Measurements from ENCODE around the gene TRHDE. TPM values are rescaled to one million over a fixed set of nuclear protein-coding genes. Genes with fewer than 3 reads are reported as not detected.

TRHDE gene
- total RNA-seq, 4 donors from 2014 or later = 0.49 to 5.8 (median 1.1) TPM

DNA sequence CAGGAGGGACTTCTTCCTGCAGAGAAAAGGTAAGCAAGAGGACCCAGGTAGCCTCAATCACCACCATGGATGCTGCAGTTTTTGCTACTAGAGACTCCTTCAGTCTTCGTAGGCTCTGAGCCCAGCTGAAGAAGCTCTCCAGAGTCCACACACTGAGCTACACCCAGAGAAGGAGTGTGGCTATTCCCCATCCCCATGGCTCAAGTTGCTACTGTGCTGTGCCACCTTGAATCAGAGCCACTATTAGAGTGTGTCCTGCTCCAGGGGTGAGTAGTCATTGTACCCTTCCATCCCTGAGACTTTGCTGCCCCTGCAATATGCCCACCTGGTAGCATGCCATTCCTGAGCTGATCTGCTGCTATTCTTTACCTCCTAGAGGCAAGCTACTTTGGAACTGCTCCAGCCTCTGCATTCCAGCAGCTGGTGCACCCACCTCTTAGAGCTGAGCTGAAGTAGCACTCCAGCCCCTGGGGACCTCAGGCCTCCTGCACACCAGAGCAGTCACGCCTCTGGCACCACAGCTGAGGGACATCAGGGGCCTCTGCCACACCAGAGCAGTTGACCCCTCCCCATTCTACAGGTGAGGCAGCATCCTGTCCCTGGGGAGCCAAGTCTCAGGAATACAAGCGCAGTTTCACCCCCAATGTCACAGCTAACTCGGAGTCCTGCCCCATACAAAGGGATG lies 213.0 kb downstream of the TRHDE start:
- WGBS, 2 donors = 79 to 82% methylated on average over 4 of the region's 4 CpGs
- intact Hi-C loops (cut with DNase I; ENCODE audit: low total_unique reads) = no loop called here
- no peak overlapping the region for H3K4me3 ChIP-seq (ENCODE audit: low read depth, poor library complexity, severe bottlenecking)
- TF ChIP-seq POLR2A (IDR thresholded peaks at IDR 0.05) = no peak
- TF ChIP-seq, protein P1, sequence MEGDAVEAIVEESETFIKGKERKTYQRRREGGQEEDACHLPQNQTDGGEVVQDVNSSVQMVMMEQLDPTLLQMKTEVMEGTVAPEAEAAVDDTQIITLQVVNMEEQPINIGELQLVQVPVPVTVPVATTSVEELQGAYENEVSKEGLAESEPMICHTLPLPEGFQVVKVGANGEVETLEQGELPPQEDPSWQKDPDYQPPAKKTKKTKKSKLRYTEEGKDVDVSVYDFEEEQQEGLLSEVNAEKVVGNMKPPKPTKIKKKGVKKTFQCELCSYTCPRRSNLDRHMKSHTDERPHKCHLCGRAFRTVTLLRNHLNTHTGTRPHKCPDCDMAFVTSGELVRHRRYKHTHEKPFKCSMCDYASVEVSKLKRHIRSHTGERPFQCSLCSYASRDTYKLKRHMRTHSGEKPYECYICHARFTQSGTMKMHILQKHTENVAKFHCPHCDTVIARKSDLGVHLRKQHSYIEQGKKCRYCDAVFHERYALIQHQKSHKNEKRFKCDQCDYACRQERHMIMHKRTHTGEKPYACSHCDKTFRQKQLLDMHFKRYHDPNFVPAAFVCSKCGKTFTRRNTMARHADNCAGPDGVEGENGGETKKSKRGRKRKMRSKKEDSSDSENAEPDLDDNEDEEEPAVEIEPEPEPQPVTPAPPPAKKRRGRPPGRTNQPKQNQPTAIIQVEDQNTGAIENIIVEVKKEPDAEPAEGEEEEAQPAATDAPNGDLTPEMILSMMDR (IDR thresholded peaks at IDR 0.05) = no peak
- no peak for DNase-seq (ENCODE audit: low spot score in 2 of 2)

GRCh38 chr12:72491426-72491825 lies 219.3 kb downstream of the TRHDE start:
- 71 to 72% methylated on average over 4 of the region's 4 CpGs for WGBS, 2 donors
- no peak for DNase-seq (ENCODE audit: low spot score in 2 of 2)
- intact Hi-C loops (cut with DNase I; ENCODE audit: low total_unique reads) = no loop called here
- TF ChIP-seq, protein P1 (IDR thresholded peaks at IDR 0.05) = no peak
- TF ChIP-seq POLR2A (IDR thresholded peaks at IDR 0.05) = no peak
- no peak overlapping the region for H3K4me3 ChIP-seq (ENCODE audit: low read depth, poor library complexity, severe bottlenecking)

GRCh38 chr12:72493407-72493806 lies 221.2 kb downstream of the TRHDE start:
- DNase-seq (ENCODE audit: low spot score in 2 of 2) = no peak
- no peak for TF ChIP-seq POLR2A (IDR thresholded peaks at IDR 0.05)
- TF ChIP-seq, protein P1 (IDR thresholded peaks at IDR 0.05) = no peak
- 57 to 69% methylated on average over 1 of the region's 1 CpG for WGBS, 2 donors
- H3K4me3 ChIP-seq (ENCODE audit: low read depth, poor library complexity, severe bottlenecking) = no peak overlapping the region
- intact Hi-C loops (cut with DNase I; ENCODE audit: low total_unique reads) = no loop called here

- no peak overlapping the region for H3K4me3 ChIP-seq (ENCODE audit: low read depth, poor library complexity, severe bottlenecking)
- no peak for TF ChIP-seq POLR2A (IDR thresholded peaks at IDR 0.05)
- TF ChIP-seq, protein P1 (IDR thresholded peaks at IDR 0.05) = no peak
- intact Hi-C loops (cut with DNase I; ENCODE audit: low total_unique reads) = no loop called here
- 77 to 89% methylated on average over 1 of the region's 1 CpG for WGBS, 2 donors
- no peak for DNase-seq (ENCODE audit: low spot score in 2 of 2)
These were observed 226.2 kb downstream of the TRHDE start for GRCh38 chr12:72498354-72498753.

DNA sequence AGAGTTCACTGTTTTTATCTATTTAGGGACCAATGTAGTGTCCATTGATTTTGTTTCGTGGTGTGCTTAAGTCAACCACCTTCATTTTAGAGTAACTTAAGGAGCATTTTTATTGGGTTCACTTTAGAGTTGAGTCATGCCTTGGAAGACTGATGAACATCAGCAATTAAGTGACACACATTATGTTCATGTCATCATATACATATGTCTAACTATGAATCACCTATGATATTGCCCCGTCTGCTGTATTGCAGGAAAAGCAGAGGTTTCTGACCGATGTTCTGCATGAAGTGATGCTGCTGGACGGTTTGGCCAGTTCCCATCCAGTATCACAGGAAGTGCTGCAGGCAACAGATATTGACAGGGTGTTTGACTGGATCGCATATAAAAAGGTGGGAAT lies 227.1 kb downstream of the TRHDE start:
- DNase-seq (ENCODE audit: low spot score in 2 of 2) = no peak
- 88 to 91% methylated on average over 5 of the region's 5 CpGs for WGBS, 2 donors
- H3K4me3 ChIP-seq (ENCODE audit: low read depth, poor library complexity, severe bottlenecking) = no peak overlapping the region
- intact Hi-C loops (cut with DNase I; ENCODE audit: low total_unique reads) = no loop called here
- TF ChIP-seq POLR2A (IDR thresholded peaks at IDR 0.05) = no peak
- TF ChIP-seq, protein P1 (IDR thresholded peaks at IDR 0.05) = no peak

DNA sequence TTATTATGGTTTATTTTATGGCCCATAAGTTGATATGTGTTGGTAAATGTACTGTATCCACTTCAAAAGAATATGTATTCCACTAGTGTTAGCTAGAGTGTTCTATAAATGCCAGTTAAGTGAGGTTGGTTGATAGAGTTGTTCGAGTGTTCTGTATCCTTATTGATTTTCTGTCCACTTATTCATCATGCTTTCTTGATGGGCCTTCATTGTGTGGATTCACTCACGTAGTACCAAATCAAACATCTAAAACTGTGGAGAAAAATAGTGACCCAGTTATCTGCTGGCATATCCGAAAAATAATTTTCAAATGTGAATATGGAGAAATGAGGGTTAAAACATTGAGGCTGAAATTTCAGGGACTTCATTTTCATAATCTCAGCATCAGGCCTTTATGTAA lies 230.4 kb downstream of the TRHDE start:
- H3K4me3 ChIP-seq (ENCODE audit: low read depth, poor library complexity, severe bottlenecking) = no peak overlapping the region
- no peak for DNase-seq (ENCODE audit: low spot score in 2 of 2)
- intact Hi-C loops (cut with DNase I; ENCODE audit: low total_unique reads) = no loop called here
- WGBS, 2 donors = 89 to 93% methylated on average over 3 of the region's 3 CpGs
- TF ChIP-seq, protein P1 (IDR thresholded peaks at IDR 0.05) = no peak
- TF ChIP-seq POLR2A (IDR thresholded peaks at IDR 0.05) = no peak

Data from lower leg skin (tissue), 4 donors.